Stimulated activated naive CD4-positive, alpha-beta T cell treated with Interleukin-2 at 50 U/mL for 16 hours (primary cell): Measurements from ENCODE around the gene ARHGAP28.

Experiments used
- DNase-seq: peaks from one replicate; lab custom pipeline; 2025; lab: John Stamatoyannopoulos, UW

ARHGAP28 gene

GRCh38 chr18:6873040-6873751, 143.7 kb downstream of the ARHGAP28 start:
- DNase-seq: no peak

DNA sequence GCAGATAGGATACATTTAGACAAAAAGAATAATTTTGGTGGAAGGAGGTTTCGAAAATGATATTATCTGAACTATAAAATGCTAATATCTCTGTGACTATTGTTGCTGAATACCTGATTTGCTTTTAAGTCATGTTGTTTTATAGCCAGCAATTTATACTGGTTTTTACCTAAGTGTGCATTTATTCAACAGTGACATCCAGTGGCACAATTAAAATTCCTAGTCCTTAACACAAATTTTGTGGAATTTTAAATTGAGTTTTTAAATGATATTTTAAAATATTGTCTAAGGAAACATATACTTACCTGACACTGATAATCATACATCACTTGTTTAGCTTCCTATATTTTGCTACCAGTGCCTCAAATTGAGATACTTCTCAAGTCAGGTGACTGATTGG, 144.8 kb downstream of the ARHGAP28 start:
- no peak for DNase-seq

DNA sequence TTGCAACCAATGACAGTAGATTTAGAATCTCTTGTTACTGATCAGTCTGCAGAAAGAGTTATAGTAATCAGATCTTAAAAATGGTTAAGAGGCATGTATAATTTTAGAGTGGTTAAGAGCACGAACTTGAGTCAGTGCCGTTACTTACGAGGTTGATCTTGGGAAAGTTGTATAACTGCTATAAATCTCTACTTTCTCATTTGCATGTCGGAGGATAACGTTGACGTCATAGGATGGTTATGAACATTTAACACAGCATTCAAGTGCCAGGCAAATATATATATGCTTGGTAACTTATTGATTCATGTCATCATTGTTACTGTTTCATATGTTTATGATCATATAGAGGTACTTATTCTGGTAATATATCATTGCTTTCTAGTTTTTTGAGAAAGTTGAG, 146.2 kb downstream of the ARHGAP28 start:
- no peak for DNase-seq

GRCh38 chr18:6876641-6877041, 147.1 kb downstream of the ARHGAP28 start:
- no peak for DNase-seq

DNA sequence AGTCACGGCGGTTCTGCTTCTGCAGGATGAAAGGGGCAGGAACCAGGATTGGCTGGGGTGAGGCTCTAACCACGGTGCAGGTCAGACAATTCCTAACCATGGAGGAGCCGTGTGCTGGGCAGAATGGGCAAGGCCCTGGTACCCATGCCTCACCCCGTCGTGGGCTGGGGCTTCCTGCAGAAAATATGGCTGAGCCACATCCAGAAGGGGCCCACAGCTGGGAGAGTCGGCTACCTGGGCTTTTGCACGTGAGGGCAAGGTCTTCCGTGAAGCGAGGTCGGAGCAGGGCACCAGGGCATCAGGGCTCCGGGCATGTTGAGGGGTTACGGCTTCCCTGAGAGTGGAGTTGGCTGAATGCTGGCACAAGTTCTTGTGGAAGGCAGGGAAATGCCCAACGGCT, 147.8 kb downstream of the ARHGAP28 start:
- no peak for DNase-seq

- DNase-seq: no peak
Measured at GRCh38 chr18:6878556-6879297, 149.2 kb downstream of the ARHGAP28 start.

DNA sequence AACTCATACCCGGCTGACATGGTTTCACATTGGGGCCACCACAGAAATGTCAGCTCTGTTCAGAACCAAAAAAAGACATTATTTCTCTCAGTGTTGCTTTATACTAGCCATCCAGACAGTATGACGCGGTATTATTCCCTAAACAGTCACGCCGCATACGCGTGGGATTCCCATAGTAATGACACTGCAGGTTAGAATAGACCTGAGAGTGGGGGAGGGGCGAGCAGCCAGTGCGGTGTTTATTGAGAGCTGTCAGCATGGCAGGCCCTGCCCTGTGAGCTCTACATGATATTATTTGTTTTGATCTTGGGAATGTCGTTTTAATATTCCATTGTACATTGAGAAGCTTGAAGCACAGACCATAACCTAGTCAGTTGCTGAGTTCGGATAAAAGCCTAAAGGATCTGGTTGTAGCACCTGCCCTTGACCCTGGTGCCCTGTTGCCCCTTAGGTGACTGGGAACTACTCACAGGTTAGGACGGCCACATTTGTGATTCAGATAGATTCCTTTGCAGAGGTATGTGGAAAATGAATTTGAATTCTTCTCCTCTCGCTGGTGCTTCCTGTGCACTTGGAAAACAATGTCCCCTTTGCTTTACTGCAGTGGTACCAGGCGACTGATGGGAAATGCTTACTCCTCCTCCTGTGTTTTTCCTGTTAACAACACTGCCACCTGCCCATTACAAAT, 150.1 kb downstream of the ARHGAP28 start:
- DNase-seq: no peak

DNA sequence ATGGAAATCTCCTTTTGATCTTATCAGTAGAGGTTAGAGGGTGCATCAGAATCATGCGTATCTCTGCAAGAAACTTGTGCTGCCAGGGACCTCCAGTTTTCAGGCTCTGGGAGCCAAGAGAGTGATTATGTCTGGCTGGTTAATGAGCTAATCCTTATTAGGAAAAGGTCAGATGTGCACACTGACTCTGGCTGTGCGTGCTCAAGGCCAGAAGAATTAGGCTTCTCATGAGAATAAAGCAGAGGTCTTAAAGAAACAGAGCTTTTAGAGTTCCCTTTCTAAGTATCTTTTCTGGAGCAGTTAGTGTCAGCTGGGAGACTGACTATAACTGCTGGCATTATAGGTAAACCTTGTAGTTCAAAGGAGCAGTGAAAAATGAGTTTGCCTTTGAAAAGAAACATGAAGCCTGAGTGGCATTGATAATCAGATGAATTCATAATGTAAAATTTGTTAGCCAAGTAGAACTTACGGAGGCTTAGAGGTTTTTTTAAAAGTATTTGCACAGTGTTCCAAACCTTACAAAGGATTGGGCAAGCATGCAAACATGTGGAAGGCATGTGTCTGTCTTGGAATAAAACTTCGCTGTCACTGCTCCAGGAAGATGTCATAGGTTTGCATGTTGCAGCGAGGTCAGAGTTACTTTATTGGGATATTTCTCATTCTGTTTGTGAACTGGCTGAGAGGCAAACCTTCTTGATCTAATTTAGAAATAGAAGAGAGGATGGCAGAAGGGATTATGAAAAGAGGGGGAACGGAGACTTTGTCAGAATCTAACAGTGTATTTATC, 151.7 kb downstream of the ARHGAP28 start:
- DNase-seq: no peak

DNA sequence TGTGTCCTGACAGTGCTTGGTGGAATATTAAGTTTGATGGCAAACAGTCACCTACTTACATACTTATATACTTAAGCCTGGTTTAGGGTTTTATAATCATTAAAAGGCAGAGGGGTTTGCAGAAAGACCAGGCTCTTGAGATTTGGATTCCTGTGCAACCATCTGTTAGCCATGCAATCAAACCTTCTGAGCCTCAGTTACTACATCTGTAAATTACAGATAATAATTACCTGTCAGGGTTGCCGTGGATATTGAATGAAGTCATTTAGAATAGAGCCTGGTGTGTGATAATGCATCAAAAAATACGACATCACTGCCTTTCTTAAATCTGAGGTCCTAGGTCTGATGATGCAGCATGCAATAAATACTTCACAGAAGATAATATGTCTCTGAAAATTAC, 152.9 kb downstream of the ARHGAP28 start:
- DNase-seq: no peak

GRCh38 chr18:6885006-6885481, 155.5 kb downstream of the ARHGAP28 start:
- DNase-seq: no peak

DNA sequence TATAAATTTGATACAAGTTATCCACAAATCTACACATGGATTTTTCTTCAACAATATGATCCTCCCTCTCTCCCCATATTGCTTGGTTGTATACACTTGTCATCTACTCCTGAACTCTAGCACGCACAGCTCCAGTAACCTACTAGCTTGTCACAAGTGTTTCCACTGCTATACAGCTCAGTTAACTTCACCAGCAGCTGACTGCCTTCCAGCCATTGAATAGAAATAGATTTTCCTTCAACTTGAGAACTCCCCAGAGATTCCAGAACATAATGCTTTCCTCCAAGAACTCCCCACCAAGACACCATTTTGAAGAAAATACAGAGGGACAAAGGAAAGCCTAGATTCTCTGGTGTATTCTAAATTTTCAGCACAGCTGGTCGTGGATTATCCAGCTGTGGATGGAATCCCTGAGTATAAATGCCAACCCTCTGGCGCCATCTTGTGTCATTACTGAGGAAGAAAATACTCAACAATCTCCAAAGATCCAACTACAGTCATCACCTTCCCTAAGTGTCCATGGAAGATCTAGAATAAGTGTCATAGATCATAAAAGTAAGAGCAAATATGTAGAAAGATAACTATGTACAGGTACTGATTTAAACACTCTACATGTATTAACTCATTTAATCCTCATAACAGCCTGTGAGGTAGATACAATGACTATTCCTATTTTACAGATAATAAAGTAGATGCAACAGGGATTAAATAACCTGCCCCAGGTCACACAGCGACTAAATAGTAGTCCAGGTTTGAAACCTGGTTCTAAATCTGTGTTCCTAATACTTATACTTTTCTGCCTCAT, 156.7 kb downstream of the ARHGAP28 start:
- DNase-seq: no peak

- no peak for DNase-seq
Measured at GRCh38 chr18:6886797-6887330, 157.3 kb downstream of the ARHGAP28 start.

- DNase-seq: no peak
Measured at GRCh38 chr18:6891788-6892187, 162.3 kb downstream of the ARHGAP28 start.

DNA sequence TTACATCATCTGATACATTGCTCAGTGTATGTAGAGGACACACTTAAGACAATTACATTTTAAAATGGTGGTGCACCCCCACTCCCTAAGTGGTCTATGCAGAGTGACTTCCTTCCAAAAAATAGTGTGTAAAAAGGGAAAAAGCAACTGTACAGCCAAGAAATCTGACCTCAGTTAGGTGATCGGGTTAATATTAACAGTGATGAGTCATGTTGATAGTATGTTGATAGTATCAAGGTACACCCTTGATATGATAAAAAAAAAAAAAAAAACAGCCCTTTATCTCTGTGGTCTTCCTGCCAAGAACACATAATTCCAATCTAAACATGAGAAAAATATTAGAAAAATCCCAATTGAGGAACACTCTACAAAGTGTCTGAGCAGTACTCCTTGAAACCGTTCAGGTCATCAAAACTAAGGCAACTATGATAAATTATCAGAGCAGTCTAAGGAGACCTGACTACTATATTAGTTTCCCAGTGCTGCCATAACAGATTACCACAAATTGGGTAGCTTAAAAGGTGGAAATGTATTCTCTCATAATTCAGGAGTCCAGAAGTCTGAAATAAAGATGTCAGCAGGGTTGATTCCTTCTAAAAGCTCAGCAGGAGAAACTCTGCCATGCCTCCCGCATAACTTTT, 171.9 kb downstream of the ARHGAP28 start:
- no peak for DNase-seq

DNA sequence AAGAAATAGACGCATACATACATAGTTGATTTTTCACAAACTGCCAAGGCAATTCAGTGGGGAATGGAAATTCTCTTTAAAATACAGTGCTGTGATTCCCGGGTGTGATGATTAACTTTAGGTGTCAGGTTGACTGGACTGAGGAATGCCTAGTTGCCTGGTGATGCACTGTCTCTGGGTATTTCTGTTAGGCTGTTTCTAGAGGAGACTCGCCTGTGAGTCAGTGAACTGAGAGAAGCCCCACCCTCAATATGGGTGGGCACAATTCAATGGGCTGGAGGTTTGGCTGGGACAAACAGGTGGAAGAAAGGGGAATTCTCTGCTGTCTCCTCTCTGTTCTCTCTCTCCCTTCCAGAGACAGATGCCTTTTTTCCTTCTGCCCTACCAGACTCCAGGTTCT, 187.6 kb downstream of the ARHGAP28 start:
- DNase-seq: no peak

DNA sequence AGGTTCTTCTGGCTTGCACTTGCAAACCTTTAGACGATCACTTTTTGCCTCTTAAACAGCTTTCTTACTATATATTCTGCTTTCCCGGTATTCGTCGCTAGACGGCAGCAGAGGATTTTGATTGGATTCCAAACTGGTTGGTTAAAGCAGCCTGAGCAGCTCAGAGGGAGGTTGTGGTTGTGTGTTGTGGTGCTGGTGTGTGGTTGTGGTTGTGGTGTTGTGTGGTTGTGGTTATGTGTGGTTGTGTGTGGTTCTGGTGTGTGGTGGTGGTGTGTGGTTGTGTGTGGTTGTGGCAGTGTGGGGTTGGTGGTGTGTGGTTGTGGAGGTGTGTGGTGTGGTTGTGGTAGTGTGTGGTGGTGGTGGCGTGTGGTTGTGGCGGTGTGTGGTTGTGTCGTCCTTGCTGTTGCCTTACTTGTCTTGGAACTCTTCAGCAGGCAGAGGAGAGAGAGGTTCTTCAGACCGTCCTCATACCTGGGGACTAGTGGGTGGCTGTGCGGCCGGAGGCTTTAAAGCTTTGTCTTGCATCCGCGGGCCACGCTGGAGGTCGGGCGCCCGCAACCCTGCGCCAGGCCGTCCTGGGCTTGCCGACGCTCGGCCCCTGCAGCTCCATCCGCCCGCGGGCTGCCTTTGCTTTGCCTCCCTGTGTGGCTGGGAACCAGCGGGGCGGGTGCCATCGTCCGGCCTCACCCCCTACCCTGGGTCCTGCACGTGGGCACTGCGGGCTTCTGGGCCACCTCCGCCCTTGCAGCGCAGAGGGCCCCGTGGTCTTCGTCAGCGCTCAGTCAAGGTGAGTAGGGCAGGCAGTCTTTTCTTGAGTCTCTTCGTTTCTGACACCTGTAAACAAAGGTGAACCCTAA, 190.8 kb downstream of the ARHGAP28 start:
- no peak for DNase-seq

DNA sequence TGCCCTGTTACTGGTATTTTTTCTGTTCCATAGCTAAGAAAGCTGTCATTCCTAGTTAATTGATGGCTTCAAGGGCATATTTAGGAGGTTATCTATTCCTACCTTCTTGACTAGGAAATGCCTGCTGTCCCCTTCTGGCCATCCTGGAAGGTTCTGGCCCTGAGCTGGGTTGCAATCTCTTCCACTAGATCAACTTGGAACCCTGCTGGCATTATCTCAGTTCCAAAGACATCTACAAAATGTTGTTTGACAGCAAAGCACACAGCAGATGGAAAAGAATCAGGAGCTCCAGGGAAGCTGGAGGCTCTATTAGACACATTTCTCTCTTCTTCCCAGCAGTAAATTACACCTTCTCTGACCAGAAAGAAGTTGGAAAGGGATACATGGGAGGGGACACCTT, 192.1 kb downstream of the ARHGAP28 start:
- no peak for DNase-seq

GRCh38 chr18:6923220-6923619, 193.7 kb downstream of the ARHGAP28 start:
- no peak for DNase-seq

DNA sequence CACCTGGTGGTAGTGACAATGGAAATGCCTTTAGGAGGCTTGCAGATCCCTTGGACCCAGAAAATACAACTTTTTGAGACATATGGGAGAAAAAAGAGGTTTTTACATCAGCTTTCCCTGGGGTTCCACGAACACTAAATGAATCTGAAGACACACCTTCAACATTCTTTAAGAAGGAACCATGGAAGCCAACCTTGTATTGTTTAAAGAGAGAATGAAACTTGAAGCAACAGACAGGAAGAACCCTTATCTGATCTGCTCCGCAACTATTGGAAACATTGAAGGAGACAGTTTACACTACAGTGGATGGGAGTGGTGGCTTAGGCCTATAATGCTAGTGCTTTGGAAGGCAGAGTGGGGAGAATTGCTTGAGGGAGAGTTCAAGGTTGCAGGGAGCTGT, 197.6 kb downstream of the ARHGAP28 start:
- DNase-seq: no peak

GRCh38 chr18:6928359-6928758, 198.8 kb downstream of the ARHGAP28 start:
- no peak for DNase-seq
